ENCODE measurements around the gene SRPX. TPM values are rescaled to one million over a fixed set of nuclear protein-coding genes. Genes with fewer than 3 reads are reported as not detected.
A peak's percentile ranks its signal among the peaks of the same experiment; 100 is the strongest.

SRPX gene
- total RNA-seq, 4 donors from 2014 or later: 250 to 432 (median 374) TPM

GRCh38 chrX:38149016-38149415 lies 71.7 kb downstream of the SRPX start:
- ATAC-seq (ENCODE audit: low FRiP score): no peak
- TF ChIP-seq CTCF (IDR thresholded peaks at IDR 0.05): no peak
- no peak for DNase-seq (ENCODE audit: low spot score)

- DNase-seq (ENCODE audit: low spot score) (no peak), ATAC-seq (ENCODE audit: low FRiP score) (peak; percentile 81)
- no peak for TF ChIP-seq CTCF (IDR thresholded peaks at IDR 0.05)
Measured at GRCh38 chrX:38142610-38143009, 78.1 kb downstream of the SRPX start.

GRCh38 chrX:38138900-38139299 lies 81.8 kb downstream of the SRPX start:
- TF ChIP-seq CTCF (IDR thresholded peaks at IDR 0.05): no peak
- DNase-seq (ENCODE audit: low spot score) (no peak), ATAC-seq (ENCODE audit: low FRiP score) (no peak)

GRCh38 chrX:38138157-38138891 lies 82.3 kb downstream of the SRPX start:
- DNase-seq (ENCODE audit: low spot score) (no peak), ATAC-seq (ENCODE audit: low FRiP score) (no peak)

GRCh38 chrX:38129366-38129765 lies 91.3 kb downstream of the SRPX start:
- ATAC-seq (ENCODE audit: low FRiP score): no peak
- DNase-seq (ENCODE audit: low spot score): no peak
- TF ChIP-seq CTCF (IDR thresholded peaks at IDR 0.05): no peak

More at GRCh38 chrX:38138157-38138891, 82.3 kb downstream of the SRPX start:
- no peak for TF ChIP-seq CTCF (IDR thresholded peaks at IDR 0.05)

GRCh38 chrX:38127961-38128360 lies 92.7 kb downstream of the SRPX start:
- DNase-seq (ENCODE audit: low spot score) (no peak), ATAC-seq (ENCODE audit: low FRiP score) (no peak)
- TF ChIP-seq CTCF (IDR thresholded peaks at IDR 0.05): no peak

GRCh38 chrX:38126179-38126578 lies 94.5 kb downstream of the SRPX start:
- no peak for ATAC-seq (ENCODE audit: low FRiP score)
- TF ChIP-seq CTCF (IDR thresholded peaks at IDR 0.05): no peak
- DNase-seq (ENCODE audit: low spot score): no peak
